H1 (cell line): ENCODE measurements around the gene GPS1. TPM values are rescaled to one million over a fixed set of nuclear protein-coding genes. Genes with fewer than 3 reads are reported as not detected.

Experiments used
- CTCF ChIA-PET: fragments of 300-600 bp; sonication (Branson Sonifier 250); formaldehyde crosslinking; loops from one replicate; lab custom pipeline; 2021; ENCODE audit not compliant: partially characterized antibody; lab: Charles Lee
- POLR2A ChIA-PET: fragments of 300-600 bp; sonication (Branson Sonifier 250); formaldehyde crosslinking; loops from one replicate; lab custom pipeline; 2021; ENCODE audit warnings: inconsistent platforms; ENCODE audit not compliant: partially characterized antibody; lab: Charles Lee
- DNase-seq, 2 experiments: peaks; one replicate each; pipeline versions ENCODE4 v3.0.0 to v3.0.0-alpha.2; 2010 to 2022; ENCODE audit warnings: low spot score in 2 of 2, low read depth in 1 of 2, mixed read lengths in 1 of 2
- FAIRE-seq: peaks from 2 replicates; lab custom pipeline; 2011; peaks lifted over from hg19 to GRCh38; lab: Jason Lieb, UNC
- H2AFZ ChIP-seq: 2 replicates; pipeline ENCODE4 v1.8.1; 2012; ENCODE audit warnings: low read length, inconsistent platforms
- H2AK5ac ChIP-seq: 2 replicates; pipeline ENCODE4 v1.6.1; 2013; ENCODE audit warnings: low read depth, low read length
- H2BK120ac ChIP-seq: replicated peaks from 2 replicates; pipeline ENCODE3; 2013; ENCODE audit warnings: low read depth, low read length, inconsistent platforms
- H2BK12ac ChIP-seq: 2 replicates; pipeline ENCODE4 v1.6.1; 2013; ENCODE audit warnings: low read depth, low read length
- H2BK15ac ChIP-seq: 2 replicates; pipeline ENCODE4 v1.6.1; 2013; ENCODE audit warnings: low read length
- H2BK20ac ChIP-seq: 2 replicates; pipeline ENCODE4 v1.6.1; 2013; ENCODE audit warnings: low read length
- H2BK5ac ChIP-seq: 2 replicates; pipeline ENCODE4 v1.6.1; 2013; ENCODE audit warnings: low read depth, low read length
- H3K14ac ChIP-seq: 2 replicates; pipeline ENCODE4 v1.6.1; 2013; ENCODE audit warnings: inconsistent platforms; ENCODE audit not compliant: insufficient read length
- H3K18ac ChIP-seq: 2 replicates; pipeline ENCODE4 v1.6.1; 2013; ENCODE audit warnings: low read length; ENCODE audit errors: extremely low read depth
- H3K23ac ChIP-seq: 2 replicates; pipeline ENCODE4 v1.6.1; 2013; ENCODE audit warnings: inconsistent platforms; ENCODE audit not compliant: insufficient read length
- H3K23me2 ChIP-seq: 2 replicates; pipeline ENCODE4 v1.6.1; 2013; ENCODE audit warnings: low read depth, low read length
- H3K27ac ChIP-seq: 2 replicates; pipeline ENCODE4 v1.6.1; 2011; ENCODE audit warnings: low read depth, low read length, inconsistent platforms
- H3K27me3 ChIP-seq, 4 experiments: replicated peaks in 1 of 4; 1 replicate in 1 of 4; 2 replicates in 3 of 4; pipeline versions ENCODE4 v1.6.1 to v1.8.1; 2011 to 2013; ENCODE audit warnings: low read length in 3 of 4, mild to moderate bottlenecking in 3 of 4, inconsistent platforms in 2 of 4, mixed read lengths in 2 of 4, moderate library complexity in 1 of 4; ENCODE audit not compliant: control insufficient read depth in 3 of 4, insufficient read depth in 3 of 4; ENCODE audit errors: extremely low read depth in 1 of 4
- H3K36me3 ChIP-seq, 4 experiments: 2 replicates each; pipeline versions ENCODE4 v1.6.1 to v1.8.1; 2011 to 2013; ENCODE audit warnings: mild to moderate bottlenecking in 4 of 4, low read length in 3 of 4, moderate library complexity in 2 of 4, control low read depth in 1 of 4, inconsistent platforms in 1 of 4; ENCODE audit not compliant: insufficient read depth in 4 of 4, control insufficient read depth in 2 of 4
- H3K4ac ChIP-seq: replicated peaks from 2 replicates; pipeline ENCODE3; 2013; ENCODE audit warnings: low read length, low read depth, mixed read lengths, inconsistent platforms; ENCODE audit not compliant: insufficient read length
- H3K4me1 ChIP-seq, 4 experiments: replicated peaks in 1 of 4; 1 replicate in 1 of 4; 2 replicates in 3 of 4; pipeline versions ENCODE4 v1.6.1 to v1.8.1; 2011 to 2013; ENCODE audit warnings: low read length in 3 of 4, inconsistent platforms in 2 of 4, mixed read lengths in 1 of 4; ENCODE audit not compliant: insufficient read depth in 4 of 4, control insufficient read depth in 3 of 4
- H3K4me2 ChIP-seq, 2 experiments: 2 replicates each; pipeline versions ENCODE4 v1.6.1 to v1.8.1; 2011 to 2013; ENCODE audit warnings: low read depth in 2 of 2, low read length in 2 of 2, control low read depth in 1 of 2, inconsistent platforms in 1 of 2, mild to moderate bottlenecking in 1 of 2; ENCODE audit not compliant: insufficient read depth in 1 of 2
- H3K4me3 ChIP-seq, 4 experiments: fragments of 200-600, 300-600 bp in 1 of 4; sonication (generic), shearing (Covaris generic), sonication (Bioruptor Twin) in 1 of 4; 2 replicates each; pipeline versions ENCODE4 v1.5.1 to v1.8.1; 2011 to 2016; ENCODE audit warnings: low read length in 4 of 4, low read depth in 3 of 4, control low read depth in 2 of 4, inconsistent platforms in 2 of 4, mild to moderate bottlenecking in 2 of 4, mixed read lengths in 1 of 4, moderate library complexity in 1 of 4; ENCODE audit not compliant: insufficient read depth in 2 of 4; ENCODE audit errors: extremely low read depth in 1 of 4
- H3K56ac ChIP-seq: replicated peaks from 2 replicates; pipeline ENCODE3; 2013; ENCODE audit warnings: low read depth, mild to moderate bottlenecking, mixed read lengths, low read length, inconsistent platforms; ENCODE audit not compliant: insufficient read length
- H3K79me1 ChIP-seq: 2 replicates; pipeline ENCODE4 v1.6.1; 2013; ENCODE audit warnings: low read depth, low read length, control low read depth
- H3K79me2 ChIP-seq, 2 experiments: 2 replicates each; pipeline versions ENCODE4 v1.6.1 to v1.8.1; 2012 to 2013; ENCODE audit warnings: low read length in 2 of 2, mild to moderate bottlenecking in 2 of 2, inconsistent platforms in 1 of 2; ENCODE audit not compliant: insufficient read depth in 2 of 2, control insufficient read depth in 1 of 2
- H3K9ac ChIP-seq, 4 experiments: replicated peaks in 1 of 4; 1 replicate in 1 of 4; 2 replicates in 3 of 4; pipeline versions ENCODE4 v1.6.1 to v1.8.1; 2011 to 2013; ENCODE audit warnings: low read depth in 3 of 4, low read length in 3 of 4, control low read depth in 2 of 4, mild to moderate bottlenecking in 2 of 4, moderate library complexity in 2 of 4, inconsistent platforms in 1 of 4; ENCODE audit errors: extremely low read depth in 1 of 4
- H3K9me3 ChIP-seq, 2 experiments: 2 replicates each; pipeline versions ENCODE4 v1.6.1 to v1.8.1; 2012 to 2013; ENCODE audit warnings: mild to moderate bottlenecking in 2 of 2, moderate library complexity in 2 of 2, control low read depth in 1 of 2, inconsistent platforms in 1 of 2, low read depth in 1 of 2, low read length in 1 of 2, mixed read lengths in 1 of 2; ENCODE audit not compliant: insufficient read depth in 2 of 2
- H4K20me1 ChIP-seq, 2 experiments: replicated peaks in 1 of 2; 2 replicates each; pipeline versions ENCODE3 to v1.8.1; 2011 to 2013; ENCODE audit warnings: inconsistent platforms in 2 of 2, low read length in 2 of 2, mild to moderate bottlenecking in 1 of 2; ENCODE audit not compliant: insufficient read depth in 2 of 2, control insufficient read depth in 1 of 2
- H4K5ac ChIP-seq: 2 replicates; pipeline ENCODE4 v1.6.1; 2013; ENCODE audit warnings: low read length, low read depth, mixed read lengths, inconsistent platforms; ENCODE audit not compliant: insufficient read length
- H4K8ac ChIP-seq: 2 replicates; pipeline ENCODE4 v1.8.0; 2013; ENCODE audit warnings: mild to moderate bottlenecking, moderate library complexity, low read length, inconsistent platforms; ENCODE audit not compliant: insufficient read depth; ENCODE audit errors: extremely low read depth
- H4K91ac ChIP-seq: replicated peaks from 2 replicates; pipeline ENCODE3; 2013; ENCODE audit warnings: low read length, mixed read lengths, inconsistent platforms; ENCODE audit not compliant: insufficient read length
- POLR2A ChIP-seq, 2 experiments: IDR thresholded peaks; 1 replicate in 1 of 2; 2 replicates in 1 of 2; pipeline ENCODE4 v1.6.1; 2011; ENCODE audit warnings: low read depth in 2 of 2, low read length in 2 of 2, mild to moderate bottlenecking in 2 of 2; ENCODE audit errors: control extremely low read depth in 1 of 2
- SAP30 ChIP-seq: fragments of 300-600 bp; sonication (generic); IDR thresholded peaks from 2 replicates; pipeline ENCODE4 v1.7.1; 2012; ENCODE audit warnings: low read length, moderate library complexity, mild to moderate bottlenecking, inconsistent platforms; ENCODE audit not compliant: insufficient read depth, insufficient replicate concordance
- WGBS, 2 experiments: shearing (Covaris generic) in 1 of 2; methylation state at CpG; one replicate each; pipeline versions ENCODE4 v1.1.6 to v1.1.7; 2013 to 2015; ENCODE audit warnings: low lambda C conversion rate in 2 of 2, mixed read lengths in 2 of 2, inconsistent platforms in 1 of 2, low coverage in 1 of 2, missing lambda C conversion rate in 1 of 2; ENCODE audit not compliant: insufficient replicate concordance in 2 of 2, insufficient coverage in 1 of 2, insufficient read length in 1 of 2; ENCODE audit errors: extremely low coverage in 1 of 2, missing lambda C conversion rate in 1 of 2; 5-methylcytosine and 5-hydroxymethylcytosine counted together
- polyA plus RNA-seq, 7 experiments: library from polyadenylated mRNA; depleted of rRNA in 3 of 7; stranded (reverse) in 5 of 7; unstranded in 2 of 7; fragments of >200 nt in 5 of 7; fragments of 200-250 nt in 2 of 7; gene quantifications; 1 replicate in 5 of 7; 2 replicates in 1 of 7; 4 replicates in 1 of 7; pipeline versions ENCODE4 v1.2.1 to v1.2.3, GENCODE V29; 2011 to 2013; ENCODE audit warnings: missing spikeins in 2 of 7, mixed read lengths in 2 of 7
- total RNA-seq: library from RNA; stranded (reverse); fragmentation: NEBNext Ultra II Directional; extraction: Animal tissue kit (Norgen Biotek cat#: 25700); gene quantifications from 2 replicates; pipeline ENCODE4 v1.2.1, GENCODE V29; 2021

The GPS1 gene
- total and polyA plus RNA-seq, 2 of the 8 experiments (the other 6 are each of a cell fraction or from before 2014, with no cell fraction given): 153 to 277 TPM

- Histone ChIP-seq H2BK120ac (no peak overlapping the region), H3K79me2 (no peaks in the 10 kb centered on the region), H3K56ac (no peak overlapping the region), H2AK5ac (no peak overlapping the region), H2AFZ (no peak overlapping the region), H4K91ac (no peak overlapping the region), H3K4me1 (no peaks in the 10 kb centered on the region), H3K4ac (no peak overlapping the region), H3K27me3 (no peaks in the 10 kb centered on the region), H2BK20ac (no peak overlapping the region), H3K4me2 (no peak overlapping the region), H3K14ac (no peak overlapping the region), H3K23ac (no peak overlapping the region), H3K79me1 (peaks cover 9% of the 10 kb centered on the region), H2BK15ac (no peak overlapping the region), H3K27ac (no peak overlapping the region), H3K36me3 (peaks cover 69 to 99% (median 93%) of the 10 kb centered on the region in 4 experiments), H3K9ac (no peak overlapping the region), H3K9me3 (no peaks in the 10 kb centered on the region), H2BK12ac (no peak overlapping the region), H4K8ac (no peak overlapping the region), H2BK5ac (no peak overlapping the region), H3K23me2 (no peaks in the 10 kb centered on the region), H3K4me3 (no peak overlapping the region), H4K20me1 (peaks cover 25 to 80% of the 10 kb centered on the region in 2 experiments), H3K18ac (no peak overlapping the region), H4K5ac (no peak overlapping the region)
- ChIA-PET CTCF (interaction anchor here (1.3 to 2.4 kb wide), 2 partner anchors 11 to 55 kb away, joined by 3 to 8 read pairs; no protein-coding TSS in a partner anchor), POLR2A (interaction anchor here (0.8 to 8.8 kb wide), 9 partner anchors 7 to 88 kb away, joined by 3 to 105 read pairs (median 4); partner anchors contain the start of genes DUS1L and FASN)
- TF ChIP-seq SAP30 (no peak), POLR2A (IDR thresholded peaks at IDR 0.05; ENCODE audit: control extremely low read depth in 1 of 2, low read depth in 2 of 2, low read length in 2 of 2) (peak in 1 of 2 experiments; percentile 12; a peak in 1 of 3 replicates)
- FAIRE-seq: no peak
- no peak for DNase-seq
- WGBS, 2 experiments: 94% methylated on average over 23 of the region's 49 CpGs; no CpG with 5 or more reads in 1 of the 2 experiments
These were observed 33.5 kb downstream of the GPS1 start for GRCh38 chr17:82085031-82085861.
